GM18868 (cell line): ENCODE measurements around the gene ODF2.
"Not testable (repeated sequence)": the region's sequence is repeated elsewhere in the genome, so short reads cannot be mapped to it uniquely, and the experiment has no call there.

ENCODE experiments used
- ATAC-seq: cut with Tn5 transposase; IDR thresholded peaks from one replicate; pipeline ENCODE4 v1.9.1; 2021; ENCODE audit warnings: mild to moderate bottlenecking, moderate library complexity; ENCODE audit not compliant: unreplicated experiment

The ODF2 gene

DNA sequence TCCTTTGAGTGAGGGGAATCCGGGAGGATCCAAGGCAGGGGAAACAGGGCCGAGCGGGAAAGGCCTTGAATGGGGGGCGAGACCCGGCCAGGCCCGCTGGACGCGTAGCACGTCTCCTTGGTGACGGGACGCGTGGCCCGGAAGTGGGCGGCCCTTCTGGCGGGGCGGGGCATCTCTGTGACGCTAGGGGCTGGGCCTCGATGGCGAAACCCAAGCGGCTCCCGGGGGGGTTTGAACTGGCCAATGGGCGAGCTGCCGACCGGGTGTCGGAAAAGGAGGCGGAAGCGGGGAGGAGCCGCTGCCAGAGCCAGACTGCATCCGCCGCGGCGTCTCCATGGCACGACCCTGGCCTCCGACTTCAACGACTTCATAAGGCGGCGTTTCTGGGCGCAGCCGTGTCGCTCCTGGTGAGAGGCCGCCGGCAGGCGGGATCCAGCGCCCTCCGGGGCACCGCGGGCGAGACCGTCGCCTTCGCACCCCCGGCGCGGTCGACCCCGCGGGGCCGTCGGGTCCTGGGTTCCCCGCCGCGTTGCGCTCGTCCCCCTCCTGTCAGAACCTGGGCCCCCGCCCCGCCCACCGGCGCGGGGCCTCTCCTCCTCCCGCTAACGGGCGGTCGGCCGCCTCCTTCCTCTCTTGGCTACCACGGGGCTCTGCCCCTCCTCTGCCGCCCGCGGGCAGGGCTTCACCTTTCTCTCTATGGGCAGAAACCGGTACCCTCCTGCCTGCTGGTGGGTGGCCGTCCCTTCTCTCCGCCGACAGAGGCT, at the start of gene ODF2:
TSS of gene ODF2 (plus strand) at position 158 of the 764 bp plus-strand sequence. CDS start at position 244, 86 bp downstream.
- ATAC-seq, result peak; percentile 89

DNA sequence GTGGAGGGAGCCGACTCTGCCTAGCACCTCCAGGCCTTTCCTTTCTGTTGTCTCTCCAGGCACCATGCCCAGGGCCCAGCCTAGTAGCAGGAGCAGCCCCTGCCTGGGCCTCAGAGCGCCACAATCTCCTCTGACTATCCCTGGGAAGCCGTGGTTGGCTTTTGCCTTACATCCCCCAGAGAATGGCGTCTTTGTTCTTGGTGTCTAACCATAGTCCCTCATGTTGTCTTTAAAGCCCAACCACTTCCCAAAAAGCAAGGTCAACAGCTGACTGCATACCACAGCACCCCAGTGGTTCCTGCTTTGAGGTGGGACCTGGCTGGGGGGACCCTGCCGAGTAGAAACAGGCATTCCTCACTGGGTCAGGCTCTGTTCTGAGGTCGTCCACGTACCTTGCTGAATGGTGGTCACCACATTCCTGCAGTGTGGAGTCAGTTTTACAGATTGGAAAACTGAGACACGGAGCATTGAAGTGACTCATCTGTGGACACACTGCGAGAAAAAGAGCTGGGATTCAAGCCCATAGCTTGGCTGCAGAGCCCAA, 48.9 kb upstream of the ODF2 start:
- no peak for ATAC-seq

DNA sequence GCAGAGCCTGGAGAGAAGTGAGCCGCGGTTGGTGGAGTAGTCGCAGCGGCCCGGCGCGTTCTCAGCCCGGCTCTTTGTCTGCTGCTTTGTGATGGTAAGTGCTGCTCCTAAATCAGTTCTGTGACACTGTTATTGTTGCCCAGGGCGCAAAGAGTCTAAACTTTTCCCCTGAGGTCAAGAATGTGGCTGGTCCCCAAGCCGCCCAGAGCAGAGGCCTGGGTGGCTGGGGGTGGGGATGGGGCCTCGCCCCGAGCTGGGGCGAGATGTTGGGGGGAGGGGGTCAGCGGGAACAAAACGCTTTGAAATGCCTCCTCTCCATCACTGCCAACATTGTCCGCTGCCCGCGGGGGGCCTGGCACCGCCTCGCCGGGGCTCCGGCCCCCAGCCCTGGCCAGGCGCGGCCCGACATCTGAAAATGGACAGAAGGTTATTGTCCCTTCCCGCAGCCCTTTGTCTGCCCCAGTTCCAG, 46.8 kb upstream of the ODF2 start:
- ATAC-seq, result no peak

DNA sequence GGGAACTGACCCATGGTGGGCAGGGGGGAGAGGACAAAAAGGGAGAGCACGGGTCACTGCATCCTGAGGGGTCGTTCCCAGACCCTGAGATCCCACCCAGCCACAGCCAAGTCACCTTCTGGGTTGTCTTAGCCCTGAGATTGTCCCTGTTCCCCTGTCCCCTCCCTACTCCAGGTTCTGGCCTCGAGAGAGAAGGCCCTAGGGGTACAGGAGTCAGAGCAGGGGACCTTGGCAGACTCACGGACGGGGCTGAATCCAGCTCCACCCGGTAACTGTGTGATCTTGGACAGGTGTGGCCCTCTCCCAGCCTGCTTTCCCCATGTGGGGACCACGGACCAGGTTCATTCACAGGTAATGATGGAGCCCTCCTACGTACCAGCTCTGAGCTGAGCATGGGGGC, 46.4 kb upstream of the ODF2 start:
- no peak for ATAC-seq

DNA sequence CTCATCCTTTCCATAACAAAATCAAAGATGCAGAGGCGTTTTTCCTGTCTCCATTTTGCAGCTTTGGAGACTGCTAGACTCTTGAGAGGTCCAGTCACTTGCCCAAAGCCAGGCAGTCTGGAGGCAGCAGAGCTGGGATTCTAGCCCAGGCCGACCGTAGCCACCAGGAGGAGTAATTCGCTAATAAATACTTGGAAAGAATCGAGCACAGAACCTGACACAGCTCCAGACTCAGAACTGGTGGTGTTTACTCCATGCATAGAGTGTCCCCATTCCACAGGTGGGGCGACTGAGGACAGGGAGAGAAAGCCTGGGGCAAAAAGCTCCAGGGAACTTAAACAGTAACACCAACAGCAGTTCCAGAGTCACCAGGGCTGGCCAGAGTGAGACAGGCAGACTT, 45.8 kb upstream of the ODF2 start:
- ATAC-seq, result no peak

DNA sequence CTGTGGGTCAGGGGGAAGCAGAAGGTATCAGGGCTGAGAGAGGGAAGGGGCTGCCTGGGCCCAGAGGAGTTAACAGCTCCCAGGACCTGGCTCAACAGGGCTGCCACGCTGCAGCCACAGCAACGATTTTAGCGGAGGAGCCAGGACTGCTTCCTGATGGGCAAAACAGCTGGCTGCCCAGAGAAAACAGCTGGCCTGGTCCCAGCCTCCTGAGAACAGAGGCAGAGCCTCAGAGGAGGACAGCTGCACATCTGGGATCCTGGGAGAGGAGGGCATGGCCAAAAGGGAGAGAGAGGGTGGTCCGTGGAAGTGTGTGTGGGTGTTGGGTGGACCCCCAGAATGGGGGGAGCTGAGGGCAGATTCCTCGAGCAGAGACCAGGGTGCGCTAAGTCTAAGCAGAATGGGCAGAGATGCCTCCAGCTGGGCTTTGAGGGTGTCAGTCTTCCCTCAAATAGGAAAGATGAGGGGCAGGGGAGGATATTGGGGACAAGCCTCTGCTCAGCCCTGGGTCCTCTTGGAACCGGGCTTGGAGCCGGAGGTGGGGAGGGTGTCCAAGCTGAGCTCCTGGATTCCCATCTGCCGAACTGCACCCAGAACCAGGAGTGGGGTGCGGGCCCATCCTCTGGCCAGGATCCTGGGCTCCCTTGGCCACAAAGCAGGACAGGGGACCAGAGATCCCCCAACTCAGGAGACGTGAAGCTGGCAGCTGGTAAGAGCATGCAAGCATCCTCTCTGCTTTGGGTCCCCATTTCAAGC, 44.3 kb upstream of the ODF2 start:
- no peak for ATAC-seq

DNA sequence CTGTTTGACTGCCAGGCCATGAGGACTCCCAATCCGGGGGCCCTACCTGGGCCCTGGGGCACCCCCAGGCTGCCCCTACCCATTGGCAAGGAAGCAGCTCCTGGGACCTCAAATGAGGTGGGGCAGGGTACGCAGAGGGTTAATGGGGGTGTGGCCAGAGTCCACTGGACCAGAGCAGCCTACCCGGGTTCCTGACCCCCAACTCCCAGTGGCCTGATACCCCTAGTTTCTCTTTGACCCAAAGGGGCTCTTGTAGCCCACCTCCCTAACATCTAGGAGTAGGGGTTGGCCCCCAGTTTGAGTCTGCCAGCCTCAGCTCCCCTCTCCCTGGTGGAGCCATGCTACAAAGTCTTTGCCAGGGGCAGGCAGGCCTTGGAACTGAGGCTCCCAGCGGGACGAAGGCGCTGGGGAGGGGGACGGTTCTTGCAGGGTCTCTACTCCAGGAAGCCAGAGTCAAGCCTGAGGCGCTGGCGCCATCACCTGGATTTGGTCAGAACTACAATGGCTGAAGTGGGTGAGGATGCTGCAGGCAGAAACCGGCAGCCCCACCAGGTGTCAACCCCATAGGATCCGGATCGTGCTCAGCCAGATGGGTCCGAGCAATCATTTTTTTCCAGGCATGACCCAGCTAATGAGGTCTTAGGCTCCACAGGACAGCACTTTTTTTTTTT, 43.6 kb upstream of the ODF2 start:
- no peak for ATAC-seq

DNA sequence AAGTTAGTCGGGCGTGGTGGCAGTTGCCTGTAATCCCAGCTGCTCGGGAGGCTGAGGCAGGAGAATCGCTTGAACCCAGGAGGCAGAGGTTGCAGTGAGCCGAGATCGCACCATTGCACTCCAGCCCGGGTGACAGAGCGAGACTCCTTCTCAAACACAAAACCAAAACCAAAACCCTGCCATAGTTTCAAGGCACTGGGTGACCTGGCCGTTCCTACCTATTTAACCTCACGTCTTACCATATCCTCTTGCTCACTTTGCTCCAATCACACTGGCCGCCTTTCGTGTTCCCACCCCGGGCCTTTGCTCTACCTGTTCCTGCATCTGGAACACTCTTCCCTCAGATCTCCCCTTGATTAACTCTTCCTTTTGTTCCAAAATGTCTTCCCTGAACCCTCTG, 42.1 kb upstream of the ODF2 start:
- not testable (repeated sequence) for ATAC-seq

DNA sequence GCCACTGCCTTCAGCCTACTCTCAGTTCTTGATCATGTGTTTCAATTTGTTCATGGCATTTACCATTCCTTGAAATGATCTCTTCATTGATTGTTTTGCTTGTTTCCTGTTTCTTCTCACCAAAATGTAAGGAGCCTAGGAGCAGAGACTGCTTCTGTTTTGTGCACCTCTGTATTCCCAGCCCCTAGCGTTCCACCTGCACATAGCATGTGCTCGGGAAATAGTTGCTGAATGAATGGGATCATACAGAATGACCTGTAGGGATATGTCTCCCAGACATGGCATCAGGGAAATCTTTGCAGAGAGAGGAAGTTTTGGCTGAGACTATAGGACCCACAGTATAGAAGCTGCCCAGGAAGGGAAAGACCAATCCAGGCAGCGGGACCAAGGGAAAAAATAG, 41.3 kb upstream of the ODF2 start:
- no peak for ATAC-seq

DNA sequence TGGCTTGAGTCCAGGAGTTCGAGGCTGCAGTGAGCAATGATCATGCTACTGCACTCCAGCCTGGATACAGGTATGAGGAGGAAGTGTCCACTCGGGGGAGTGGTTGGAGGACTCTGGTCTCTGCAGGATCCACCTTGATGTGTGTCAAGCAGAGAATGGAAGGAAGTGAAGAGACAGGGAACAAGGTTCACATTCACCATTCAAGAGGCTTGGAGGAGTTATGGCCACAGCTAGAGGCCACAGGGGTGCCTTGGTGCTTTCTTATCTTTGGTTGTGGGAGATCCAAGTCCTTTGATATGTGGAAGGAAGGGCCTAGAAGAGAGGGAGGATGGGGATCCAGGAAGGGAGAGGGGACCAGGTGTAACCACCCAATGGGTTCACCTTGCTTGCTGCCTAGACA, 40.5 kb upstream of the ODF2 start:
- no peak for ATAC-seq

DNA sequence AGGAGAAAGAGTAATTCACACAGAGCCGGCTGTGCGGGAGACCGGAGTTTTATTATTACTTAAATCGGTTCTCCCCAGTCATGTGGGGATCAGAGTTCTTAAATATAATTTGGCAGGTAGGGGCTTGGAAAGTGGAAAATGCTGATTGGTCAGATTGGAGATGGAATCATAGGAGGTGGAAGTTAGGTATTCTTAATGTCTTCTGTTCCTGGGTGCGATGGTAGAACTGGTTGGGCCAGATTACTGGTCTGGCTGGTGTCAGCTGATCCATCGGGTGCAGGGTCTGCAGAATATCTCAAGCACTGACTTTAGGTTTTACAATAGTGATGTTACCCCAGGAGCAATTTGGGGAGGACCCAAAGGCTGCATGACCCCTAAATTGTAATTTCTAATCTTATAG, 39.8 kb upstream of the ODF2 start:
- ATAC-seq, result no peak

DNA sequence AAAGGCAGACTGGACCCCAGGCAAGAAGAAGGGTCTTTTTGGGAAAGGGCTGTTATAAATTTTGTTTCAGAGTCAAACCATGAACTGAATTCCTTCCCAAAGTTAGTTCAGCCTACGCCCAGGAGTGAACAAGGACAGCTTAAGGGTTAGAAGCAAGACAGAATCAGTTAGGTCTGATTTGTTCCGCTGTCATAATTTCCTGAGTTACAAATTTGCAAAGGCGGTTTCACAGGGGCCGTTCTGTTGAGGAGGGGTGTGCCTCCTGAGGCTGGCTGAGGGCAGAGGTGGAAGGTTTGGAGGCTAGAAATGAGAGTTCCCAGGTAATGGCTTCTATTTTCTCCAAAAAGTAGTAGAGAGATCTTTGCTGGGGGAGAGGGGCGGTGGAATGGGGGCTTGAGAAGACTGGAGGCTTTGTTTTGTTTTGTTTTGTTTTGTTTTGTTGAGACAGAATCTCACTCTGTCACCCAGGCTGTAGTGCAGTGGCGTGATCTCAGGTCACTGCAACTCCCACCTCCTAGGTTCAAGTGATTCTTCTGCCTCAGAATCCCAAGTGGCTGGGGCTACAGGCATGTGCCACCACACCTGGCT, 39.3 kb upstream of the ODF2 start:
- ATAC-seq, result no peak

DNA sequence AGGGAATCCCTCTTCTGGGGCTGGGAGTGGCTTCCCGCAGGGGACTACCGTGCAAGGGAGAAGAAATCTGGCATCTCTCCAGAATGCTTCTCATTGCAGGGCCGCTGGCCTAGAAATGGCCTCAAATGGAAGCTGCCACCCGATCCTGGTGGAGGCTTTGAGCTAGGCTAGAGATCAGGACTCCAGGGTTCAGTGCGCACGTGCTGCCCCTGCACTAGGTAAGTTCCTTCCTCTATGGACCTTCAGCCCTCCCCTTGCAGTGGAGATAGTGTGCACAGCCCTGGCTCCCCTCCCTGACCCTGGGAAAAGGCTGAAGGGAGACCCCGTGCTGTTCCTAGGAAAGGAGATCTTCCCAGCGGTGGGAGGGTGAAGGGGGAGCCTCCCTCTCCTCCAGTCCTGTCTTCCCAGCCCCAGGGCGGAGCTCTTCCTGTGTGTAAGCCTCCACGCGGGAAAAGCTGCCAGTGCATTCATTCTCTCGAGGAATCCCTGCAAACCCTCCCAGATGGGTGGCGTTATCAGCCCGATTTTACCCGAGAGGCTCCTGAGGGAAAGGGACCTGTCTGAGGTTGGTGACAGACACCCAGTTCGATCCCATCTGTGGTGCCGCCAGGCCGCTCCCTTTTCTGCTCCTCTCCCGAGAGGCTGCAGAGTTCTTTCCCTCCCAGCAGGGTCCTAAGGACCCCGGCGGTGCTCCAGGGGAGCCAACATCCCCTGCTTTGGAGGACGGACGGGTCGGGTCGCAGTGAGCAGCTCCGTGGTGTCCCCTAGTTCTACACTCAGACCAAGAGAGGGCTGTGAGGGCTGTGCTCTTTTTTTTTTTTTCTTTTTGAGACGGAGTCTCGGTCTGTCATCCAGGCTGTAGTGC, 36.5 kb upstream of the ODF2 start:
- no peak for ATAC-seq

DNA sequence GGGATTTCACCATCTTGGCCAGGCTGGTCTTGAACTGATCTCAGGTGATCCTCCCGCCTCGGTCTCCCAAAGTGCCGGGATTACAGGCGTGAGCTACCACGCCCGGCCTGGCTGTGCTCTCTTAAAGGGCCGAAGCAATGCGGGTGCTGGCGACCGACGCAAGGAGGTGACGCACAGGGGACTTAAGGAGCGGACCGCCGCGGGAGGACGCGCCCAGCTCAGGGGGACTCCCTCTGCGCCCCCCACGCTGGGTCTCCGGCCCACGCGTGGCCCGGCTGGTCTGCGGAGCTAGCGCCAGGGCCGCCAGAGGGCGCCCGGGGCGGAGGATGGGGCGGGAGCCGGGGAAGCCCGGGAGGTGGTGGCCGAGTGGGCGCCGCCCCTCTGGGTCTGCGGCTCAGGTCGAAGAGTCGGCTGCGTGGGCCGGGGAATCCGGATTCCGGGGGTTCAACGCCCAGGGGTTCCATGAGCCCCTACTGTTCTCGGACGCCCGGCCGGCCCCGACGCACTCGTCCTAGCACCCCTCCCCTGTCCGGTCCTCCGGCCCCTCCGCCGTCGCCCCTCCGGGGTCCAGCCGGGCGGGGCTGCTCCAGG, 35.7 kb upstream of the ODF2 start:
- ATAC-seq, result peak; percentile 76

DNA sequence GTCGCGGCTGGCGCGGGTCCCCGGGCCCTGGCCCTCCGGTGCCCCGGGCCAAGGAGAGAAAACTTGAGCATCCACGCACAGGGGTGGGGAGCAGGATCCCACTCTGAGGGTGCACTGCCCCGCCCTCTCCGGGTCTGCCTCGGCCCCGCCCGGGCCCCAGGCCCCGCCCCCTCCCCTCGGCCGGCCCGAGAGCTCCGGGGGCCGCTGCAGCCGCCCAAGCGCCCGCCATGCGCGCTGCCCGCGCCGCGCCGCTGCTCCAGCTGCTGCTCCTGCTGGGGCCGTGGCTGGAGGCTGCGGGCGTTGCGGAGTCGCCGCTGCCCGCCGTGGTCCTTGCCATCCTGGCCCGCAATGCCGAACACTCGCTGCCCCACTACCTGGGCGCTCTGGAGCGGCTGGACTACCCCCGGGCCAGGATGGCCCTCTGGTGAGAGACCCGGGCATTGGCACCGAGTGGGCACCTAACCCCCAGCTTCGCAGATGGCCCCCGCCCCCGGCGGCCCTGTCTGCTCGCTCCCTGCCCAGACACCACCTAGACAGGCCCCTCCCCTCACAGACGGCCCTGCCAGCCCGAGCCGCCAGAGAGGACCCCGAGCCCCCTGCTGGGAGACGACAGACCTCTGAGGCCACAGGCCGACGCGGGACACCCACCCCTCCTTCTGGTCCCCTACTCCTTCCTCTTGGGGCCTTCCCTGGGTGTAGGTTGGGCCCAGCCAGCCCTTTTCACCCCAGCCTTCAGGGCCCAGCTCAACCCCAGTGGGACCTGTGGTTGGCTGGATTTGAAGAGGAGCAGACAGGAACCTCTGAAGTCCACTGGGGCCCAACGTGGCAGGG, 34.9 kb upstream of the ODF2 start, which contains the start of gene CERCAM:
TSS of gene CERCAM (plus strand) at position 207 of the 831 bp plus-strand sequence. CDS start at position 228, 21 bp downstream.
- ATAC-seq, result peak; percentile 63

DNA sequence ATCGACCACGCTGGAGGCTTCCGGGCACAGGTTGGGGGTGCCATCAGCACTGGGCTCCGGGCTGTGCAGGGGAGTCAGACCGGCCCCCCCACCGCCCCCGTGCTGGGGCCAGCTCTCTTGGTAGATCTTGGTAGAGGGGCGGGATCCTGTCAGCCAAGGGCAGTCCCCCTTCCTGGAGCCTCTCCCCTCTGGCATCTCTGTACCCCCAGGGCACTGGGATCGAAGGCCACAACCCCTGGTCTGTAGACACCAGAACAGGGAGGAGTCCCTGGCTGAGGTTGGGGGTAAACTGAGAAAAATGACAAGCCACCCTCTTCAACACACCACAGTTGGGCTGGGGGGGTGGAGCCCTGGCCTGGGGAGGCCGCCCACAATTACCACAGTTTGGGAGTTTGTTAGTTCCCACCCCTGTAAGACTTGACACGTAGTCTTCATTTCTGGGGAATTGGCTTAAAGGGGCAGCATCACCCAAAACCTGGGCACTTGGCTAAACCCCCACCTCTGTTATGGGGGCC, 34.3 kb upstream of the ODF2 start:
- no peak for ATAC-seq

DNA sequence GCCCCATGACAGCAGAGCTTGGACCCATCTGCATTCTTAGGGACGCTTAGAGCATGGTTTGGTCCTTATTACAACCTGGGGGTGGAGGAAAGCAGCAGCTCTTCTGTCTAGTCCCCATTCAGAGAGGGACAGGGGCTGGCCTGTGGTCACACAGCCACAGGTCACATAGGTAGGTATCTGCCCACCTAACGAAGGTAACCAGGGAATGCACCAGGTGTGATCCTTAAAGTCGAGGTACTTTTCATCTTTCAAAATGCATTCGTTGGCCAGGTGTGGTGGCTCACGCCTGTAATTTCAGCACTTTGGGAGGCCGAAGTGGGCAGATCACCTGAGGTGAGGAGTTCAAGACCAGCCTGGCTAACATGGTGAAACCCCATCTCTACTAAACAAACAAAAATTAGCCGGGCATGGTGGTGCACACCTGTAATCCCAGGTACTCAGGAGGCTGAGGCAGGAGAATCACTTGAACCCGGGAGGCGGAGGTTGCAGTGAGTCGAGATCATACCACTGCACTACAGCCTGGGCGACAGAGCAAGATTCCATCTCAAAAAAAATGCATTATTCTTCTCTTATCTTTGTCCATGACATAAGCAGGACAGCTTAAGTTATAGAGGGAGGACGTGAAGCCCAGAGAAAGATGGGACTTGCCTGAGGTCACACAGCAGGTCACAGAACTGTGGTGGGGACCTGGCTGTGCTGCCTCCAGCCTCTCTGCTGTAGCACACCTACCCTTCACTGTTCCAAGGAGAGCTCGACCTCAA, 33.6 kb upstream of the ODF2 start:
- not testable (repeated sequence) for ATAC-seq

DNA sequence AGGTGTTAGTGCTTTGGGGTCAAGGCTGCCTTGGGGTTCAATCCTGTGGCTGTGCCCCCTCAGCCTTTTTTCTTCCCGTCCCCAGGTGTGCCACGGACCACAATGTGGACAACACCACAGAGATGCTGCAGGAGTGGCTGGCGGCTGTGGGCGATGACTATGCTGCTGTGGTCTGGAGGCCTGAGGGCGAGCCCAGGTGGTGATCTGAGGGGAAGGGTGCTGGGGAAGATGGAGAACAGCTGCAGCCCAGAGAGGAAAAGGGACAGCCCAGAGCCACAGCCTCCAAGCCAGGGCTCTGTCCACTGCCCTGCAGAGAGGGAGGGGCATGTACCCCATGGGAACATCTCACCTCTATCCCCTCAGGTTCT, 33.0 kb upstream of the ODF2 start:
- ATAC-seq, result no peak
